HG03159 (cell line): ENCODE data around the gene TTLL11.
A peak's percentile ranks its signal among the peaks of the same experiment; 100 is the strongest.

Source experiments
- ATAC-seq: cut with Tn5 transposase; IDR thresholded peaks from one replicate; pipeline ENCODE4 v1.9.1; 2021; ENCODE audit warnings: mild to moderate bottlenecking, moderate library complexity; ENCODE audit not compliant: unreplicated experiment

The TTLL11 gene

GRCh38 chr9:122092611-122093506 lies at the start of gene TTLL11:
TSS of gene TTLL11 (minus strand) at chr9:122093308. CDS start at chr9:122093148, 160 bp downstream.
- ATAC-seq, result peak; percentile 85

GRCh38 chr9:122141671-122142070 lies 48.6 kb upstream of the TTLL11 start:
- ATAC-seq, result no peak

- no peak for ATAC-seq
Observed at GRCh38 chr9:122140368-122141193, 47.5 kb upstream of the TTLL11 start.

GRCh38 chr9:122138560-122139268 lies 45.6 kb upstream of the TTLL11 start:
- no peak for ATAC-seq

GRCh38 chr9:122135529-122135859 lies 42.4 kb upstream of the TTLL11 start:
- ATAC-seq, result no peak

- ATAC-seq, result no peak
Observed at GRCh38 chr9:122134822-122135528, 41.9 kb upstream of the TTLL11 start.

- no peak for ATAC-seq
Observed at GRCh38 chr9:122133984-122134535, 41.0 kb upstream of the TTLL11 start.

- ATAC-seq, result no peak
Observed at GRCh38 chr9:122133263-122133983, 40.3 kb upstream of the TTLL11 start.

GRCh38 chr9:122132539-122132938 lies 39.4 kb upstream of the TTLL11 start:
- ATAC-seq, result no peak

- ATAC-seq, result no peak
Observed at GRCh38 chr9:122131401-122132001, 38.4 kb upstream of the TTLL11 start.

GRCh38 chr9:122130837-122131236 lies 37.7 kb upstream of the TTLL11 start:
- no peak for ATAC-seq

GRCh38 chr9:122129969-122130368 lies 36.9 kb upstream of the TTLL11 start:
- no peak for ATAC-seq

GRCh38 chr9:122128969-122129343 lies 35.8 kb upstream of the TTLL11 start:
- no peak for ATAC-seq

- ATAC-seq, result no peak
Observed at GRCh38 chr9:122128007-122128968, 35.2 kb upstream of the TTLL11 start.

GRCh38 chr9:122127396-122127798 lies 34.3 kb upstream of the TTLL11 start:
- no peak for ATAC-seq

- ATAC-seq, result no peak
Observed at GRCh38 chr9:122126331-122127261, 33.5 kb upstream of the TTLL11 start.
